ENCODE results near the gene ANKRD27. TPM values are rescaled to one million over a fixed set of nuclear protein-coding genes. Genes with fewer than 3 reads are reported as not detected.

Gene ANKRD27
- total RNA-seq, 1 donor from 2014 or later = 24.9 TPM

DNA sequence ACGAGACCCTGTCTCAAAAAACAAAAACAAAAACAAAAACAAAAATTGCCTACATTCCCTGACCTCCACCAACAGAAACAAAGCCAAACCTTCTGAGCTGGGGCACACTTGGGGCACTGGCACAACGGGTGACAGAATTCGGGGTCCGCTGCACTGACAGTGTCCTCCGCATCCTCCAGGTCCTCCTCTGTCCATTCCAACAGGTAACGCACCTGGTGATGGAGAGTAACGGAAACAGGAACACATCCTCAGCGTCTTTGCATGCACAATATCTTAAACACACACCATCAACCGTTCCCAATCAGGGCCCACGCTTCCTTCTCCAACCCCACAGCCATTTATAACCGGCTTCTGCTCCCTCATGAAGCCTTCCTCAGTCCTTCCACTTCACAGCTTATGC, 59.4 kb downstream of the ANKRD27 start:
- Histone ChIP-seq H2AFZ (replicated peaks) (no peak overlapping the region), H3K4me1 (no peaks in the 10 kb centered on the region), H3K27ac (no peak overlapping the region), H4K20me1 (ENCODE audit: low read depth) (no peaks in the 10 kb centered on the region), H3K79me2 (ENCODE audit: low read depth) (no peaks in the 10 kb centered on the region), H3K9me3 (ENCODE audit: low read depth) (no peaks in the 10 kb centered on the region), H3K9ac (no peak overlapping the region), H3F3A (ENCODE audit: low read depth) (no peaks in the 10 kb centered on the region), H3K4me2 (no peak overlapping the region), H3K4me3 (no peak overlapping the region), H3K36me3 (no peaks in the 10 kb centered on the region), H3K27me3 (no peaks in the 10 kb centered on the region)
- no peak for DNase-seq (ENCODE audit: low spot score)
- TF ChIP-seq CTCF (IDR thresholded peaks at IDR 0.05) (no peak), EZH2phosphoT487 (IDR thresholded peaks at IDR 0.05) (no peak), EZH2 (IDR thresholded peaks at IDR 0.05) (no peak)
- Mint-ChIP-seq H3K27me3 (ENCODE audit: insufficient read depth, low read depth) (peaks cover 2% of the 10 kb centered on the region), H3K36me3 (peaks cover 39% of the 10 kb centered on the region), H3K4me1 (no peaks in the 10 kb centered on the region), H3K27ac (no peak overlapping the region), H3K9me3 (no peaks in the 10 kb centered on the region), H3K4me3 (no peak overlapping the region)

GRCh38 chr19:32614916-32615315, 60.1 kb downstream of the ANKRD27 start:
- Histone ChIP-seq H3K36me3 (no peaks in the 10 kb centered on the region), H3K4me2 (no peak overlapping the region), H3K9me3 (ENCODE audit: low read depth) (no peaks in the 10 kb centered on the region), H3K27me3 (no peaks in the 10 kb centered on the region), H3K27ac (no peak overlapping the region), H3K4me1 (no peaks in the 10 kb centered on the region), H3K9ac (no peak overlapping the region), H3K79me2 (ENCODE audit: low read depth) (no peaks in the 10 kb centered on the region), H3F3A (ENCODE audit: low read depth) (no peaks in the 10 kb centered on the region), H4K20me1 (ENCODE audit: low read depth) (no peaks in the 10 kb centered on the region), H2AFZ (replicated peaks) (no peak overlapping the region), H3K4me3 (no peak overlapping the region)
- Mint-ChIP-seq H3K27ac (no peak overlapping the region), H3K4me1 (no peaks in the 10 kb centered on the region), H3K36me3 (peaks cover 39% of the 10 kb centered on the region), H3K9me3 (no peaks in the 10 kb centered on the region), H3K4me3 (no peak overlapping the region), H3K27me3 (ENCODE audit: insufficient read depth, low read depth) (peaks cover 2% of the 10 kb centered on the region)
- DNase-seq (ENCODE audit: low spot score) = no peak
- TF ChIP-seq EZH2 (IDR thresholded peaks at IDR 0.05) (no peak), CTCF (IDR thresholded peaks at IDR 0.05) (no peak), EZH2phosphoT487 (IDR thresholded peaks at IDR 0.05) (no peak)

GRCh38 chr19:32613008-32613407, 62.0 kb downstream of the ANKRD27 start:
- H3K9ac ChIP-seq = no peak overlapping the region
- DNase-seq (ENCODE audit: low spot score) = no peak
- peaks cover 6% of the 10 kb centered on the region for H3K27me3 Mint-ChIP-seq (ENCODE audit: insufficient read depth, low read depth)
- H3K27me3 ChIP-seq = no peaks in the 10 kb centered on the region
- H4K20me1 ChIP-seq (ENCODE audit: low read depth) = no peaks in the 10 kb centered on the region
- H3K79me2 ChIP-seq (ENCODE audit: low read depth) = no peaks in the 10 kb centered on the region
- H3K4me3 Mint-ChIP-seq = no peak overlapping the region
- no peaks in the 10 kb centered on the region for H3F3A ChIP-seq (ENCODE audit: low read depth)
- H3K4me2 ChIP-seq = no peak overlapping the region
- TF ChIP-seq EZH2phosphoT487 (IDR thresholded peaks at IDR 0.05) (no peak), CTCF (IDR thresholded peaks at IDR 0.05) (no peak), EZH2 (IDR thresholded peaks at IDR 0.05) (no peak)
- H3K27ac Mint-ChIP-seq = no peak overlapping the region
- H3K27ac ChIP-seq = no peak overlapping the region
- H3K36me3 ChIP-seq = no peaks in the 10 kb centered on the region
- no peak overlapping the region for H2AFZ ChIP-seq (replicated peaks)
- H3K9me3 ChIP-seq (ENCODE audit: low read depth) = no peaks in the 10 kb centered on the region
- no peaks in the 10 kb centered on the region for H3K4me1 Mint-ChIP-seq
- H3K9me3 Mint-ChIP-seq = peaks cover 4% of the 10 kb centered on the region
- peaks cover 42% of the 10 kb centered on the region for H3K36me3 Mint-ChIP-seq
- no peak overlapping the region for H3K4me3 ChIP-seq
- H3K4me1 ChIP-seq = no peaks in the 10 kb centered on the region
